Fibroblast of skin of abdomen (primary cell): ENCODE results near the gene TESPA1. TPM values are rescaled to one million over a fixed set of nuclear protein-coding genes. Genes with fewer than 3 reads are reported as not detected.
"Not testable (repeated sequence)": the region's sequence is repeated elsewhere in the genome, so short reads cannot be mapped to it uniquely, and the experiment has no call there.

ENCODE experiments used
- DNase-seq: peaks from one replicate; pipeline ENCODE4 v3.0.0-alpha.2; 2013
- polyA plus RNA-seq, 2 experiments: library from polyadenylated mRNA; unstranded; fragments of 120-200 nt; gene quantifications; one replicate each; pipeline ENCODE4 v1.2.1, GENCODE V29; 2013; ENCODE audit not compliant: insufficient read length in 2 of 2

The TESPA1 gene
- polyA plus RNA-seq (2013, experiment 1 of 2; ENCODE audit: insufficient read length): not detected
- not detected for polyA plus RNA-seq (2013, experiment 2 of 2; ENCODE audit: insufficient read length)

GRCh38 chr12:54984658-54985376 lies at the start of gene TESPA1:
TSS of gene TESPA1 (minus strand) at chr12:54984762. CDS start at chr12:54974562, 10,200 bp downstream.
- DNase-seq: no peak

- no peak for DNase-seq
Observed at GRCh38 chr12:55034218-55034617, 49.7 kb upstream of the TESPA1 start.

GRCh38 chr12:55025508-55025907 lies 40.9 kb upstream of the TESPA1 start:
- DNase-seq: no peak

- DNase-seq: no peak
Observed at GRCh38 chr12:55024575-55024974, 40.0 kb upstream of the TESPA1 start.

- DNase-seq: peak; percentile 32
Observed at GRCh38 chr12:55019784-55020183, 35.2 kb upstream of the TESPA1 start, which contains the start of gene NEUROD4. TSS of gene NEUROD4 (plus strand) at chr12:55019974. CDS start at chr12:55026440, 6,466 bp downstream.

- DNase-seq: no peak
Observed at GRCh38 chr12:55017416-55017925, 32.9 kb upstream of the TESPA1 start.

- DNase-seq: no peak
Observed at GRCh38 chr12:55008944-55009585, 24.5 kb upstream of the TESPA1 start.

- no peak for DNase-seq
Observed at GRCh38 chr12:55002355-55002754, 17.8 kb upstream of the TESPA1 start.

GRCh38 chr12:55001198-55001868 lies 16.8 kb upstream of the TESPA1 start:
- no peak for DNase-seq

GRCh38 chr12:54998958-54999510 lies 14.5 kb upstream of the TESPA1 start:
- DNase-seq: no peak

- DNase-seq: no peak
Observed at GRCh38 chr12:54997929-54998522, 13.5 kb upstream of the TESPA1 start.

- no peak for DNase-seq
Observed at GRCh38 chr12:54996205-54996604, 11.6 kb upstream of the TESPA1 start.

GRCh38 chr12:54993181-54993835 lies 8.7 kb upstream of the TESPA1 start:
- DNase-seq: peak; percentile 51

- DNase-seq: no peak
Observed at GRCh38 chr12:54991991-54992375, 7.4 kb upstream of the TESPA1 start.

GRCh38 chr12:54991161-54991990 lies 6.8 kb upstream of the TESPA1 start:
- no peak for DNase-seq

- DNase-seq: no peak
Observed at GRCh38 chr12:54989829-54990228, 5.3 kb upstream of the TESPA1 start.

GRCh38 chr12:54988402-54989054 lies 4.0 kb upstream of the TESPA1 start:
- peak; percentile 2 for DNase-seq

- DNase-seq: no peak
Observed at GRCh38 chr12:54987611-54988231, 3.2 kb upstream of the TESPA1 start.

- not testable (repeated sequence) for DNase-seq
Observed at GRCh38 chr12:54986773-54987172, 2.2 kb upstream of the TESPA1 start.
